ENCODE results near the gene ERH. TPM values are rescaled to one million over a fixed set of nuclear protein-coding genes. Genes with fewer than 3 reads are reported as not detected.

Gene ERH
- total RNA-seq, 2 donors from 2014 or later, result 35.5 to 64.6 TPM

- Histone ChIP-seq H3K36me3 (replicated peaks in 1 of 2; ENCODE audit: insufficient read depth in 1 of 2, low read depth in 2 of 2) (no peaks in the 10 kb centered on the region), H3K27me3 (no peaks in the 10 kb centered on the region), H3K4me3 (no peak overlapping the region), H3K9me3 (no peaks in the 10 kb centered on the region), H3K27ac (no peak overlapping the region), H3K4me1 (no peaks in the 10 kb centered on the region)
- WGBS, 2 donors, result 79 to 80% methylated on average over 2 to 13 of the region's 13 CpGs
- intact Hi-C loops (cut with DNase I), result no loop called here
- DNase-seq (no peak), ATAC-seq (no peak)
- TF ChIP-seq POLR2A (IDR thresholded peaks at IDR 0.05), result no peak
- TF ChIP-seq CTCF (IDR thresholded peaks at IDR 0.05), result no peak
Observed at GRCh38 chr14:69332782-69333395, 65.2 kb downstream of the ERH start.

GRCh38 chr14:69331206-69331605 lies 66.9 kb downstream of the ERH start:
- intact Hi-C loops (cut with DNase I), result no loop called here
- H3K27me3 ChIP-seq, result no peaks in the 10 kb centered on the region
- no peaks in the 10 kb centered on the region for H3K9me3 ChIP-seq
- ATAC-seq (no peak), DNase-seq (no peak)
- no peaks in the 10 kb centered on the region for H3K4me1 ChIP-seq
- no peak overlapping the region for H3K27ac ChIP-seq
- TF ChIP-seq POLR2A (IDR thresholded peaks at IDR 0.05), result no peak
- TF ChIP-seq CTCF (IDR thresholded peaks at IDR 0.05), result no peak
- 75 to 79% methylated on average over 2 to 4 of the region's 4 CpGs for WGBS, 2 donors
- no peak overlapping the region for H3K4me3 ChIP-seq
- H3K36me3 ChIP-seq (replicated peaks in 1 of 2; ENCODE audit: insufficient read depth in 1 of 2, low read depth in 2 of 2), result no peaks in the 10 kb centered on the region

Other genes with a start within 250 kb of the ERH start
- gene DCAF5, start 245.2 kb downstream of the ERH start, total RNA-seq, result 10 to 100 TPM; 20.5 to 25.4 TPM
- 10 to 100 TPM; 11.2 to 21.5 TPM for gene EXD2, start 206.8 kb downstream of the ERH start, total RNA-seq
- 1 to 10 TPM; 1.3 to 5.6 TPM for gene GALNT16, start 138.1 kb downstream of the ERH start, total RNA-seq
- gene SLC39A9, start 393 bp upstream of the ERH start, total RNA-seq, result 10 to 100 TPM; 36.3 to 38.2 TPM
- 1 to 10 TPM in 1 of 2 donors, under 1 TPM in 1; under 0.01 to 2.0 TPM for gene PLEKHD1, start 86.4 kb upstream of the ERH start, total RNA-seq
- gene CCDC177, start 176.6 kb upstream of the ERH start, total RNA-seq, result not detected
- 10 to 100 TPM; 24.6 to 25.1 TPM for gene SUSD6, start 213.3 kb upstream of the ERH start, total RNA-seq